CD4-positive, alpha-beta T cell treated with Interleukin-21 for 1 hour (primary cell): ENCODE results near the gene PTGR3.

Experiments used
- DNase-seq: peaks from one replicate; pipeline ENCODE4 v3.0.0-alpha.2; 2020

The PTGR3 gene

GRCh38 chr18:75234901-75235300 is 26.0 kb upstream of the PTGR3 start:
- DNase-seq: no peak

- DNase-seq: no peak
These were observed 22.1 kb upstream of the PTGR3 start for GRCh38 chr18:75231053-75231406.

GRCh38 chr18:75230163-75231052 is 21.5 kb upstream of the PTGR3 start:
- no peak for DNase-seq

GRCh38 chr18:75229437-75229836 is 20.5 kb upstream of the PTGR3 start:
- no peak for DNase-seq

- no peak for DNase-seq
These were observed 20.0 kb upstream of the PTGR3 start for GRCh38 chr18:75228967-75229366.

GRCh38 chr18:75227535-75228296 is 18.8 kb upstream of the PTGR3 start:
- DNase-seq: no peak

GRCh38 chr18:75226956-75227316 is 18.0 kb upstream of the PTGR3 start:
- DNase-seq: no peak

GRCh38 chr18:75226286-75226955 is 17.5 kb upstream of the PTGR3 start:
- no peak for DNase-seq

- DNase-seq: no peak
These were observed 14.9 kb upstream of the PTGR3 start for GRCh38 chr18:75223687-75224347.

- no peak for DNase-seq
These were observed 13.5 kb upstream of the PTGR3 start for GRCh38 chr18:75222407-75222806.

GRCh38 chr18:75221897-75222296 is 13.0 kb upstream of the PTGR3 start:
- DNase-seq: no peak

GRCh38 chr18:75221397-75221796 is 12.5 kb upstream of the PTGR3 start:
- DNase-seq: no peak

GRCh38 chr18:75220551-75221355 is 11.8 kb upstream of the PTGR3 start:
- DNase-seq: no peak

- no peak for DNase-seq
These were observed 10.9 kb upstream of the PTGR3 start for GRCh38 chr18:75219745-75220375.

- no peak for DNase-seq
These were observed 9.4 kb upstream of the PTGR3 start for GRCh38 chr18:75218065-75218923.

- no peak for DNase-seq
These were observed 8.2 kb upstream of the PTGR3 start for GRCh38 chr18:75216911-75217689.

- DNase-seq: peak; percentile 64
These were observed 7.4 kb upstream of the PTGR3 start for GRCh38 chr18:75216212-75216910.

- DNase-seq: no peak
These were observed 6.7 kb upstream of the PTGR3 start for GRCh38 chr18:75215663-75216062.
